Endothelial cell of umbilical vein (primary cell): Measurements from ENCODE around the gene SNHG17. TPM values are rescaled to one million over a fixed set of nuclear protein-coding genes. Genes with fewer than 3 reads are reported as not detected.
"Not testable (repeated sequence)": the region's sequence is repeated elsewhere in the genome, so short reads cannot be mapped to it uniquely, and the experiment has no call there.

Experiments
- BruUV-seq: library from RNA; stranded (reverse); fragments of 400-500 nt; replicated peaks from 2 replicates; lab custom pipeline; 2021; lab: Mats Ljungman, UMichigan
- CTCF ChIA-PET: fragments of 300-600, 350-600 bp; sonication (Branson Sonifier 250); formaldehyde crosslinking; loops from one replicate; lab custom pipeline; 2021; ENCODE audit warnings: antibody characterized with exemption, inconsistent platforms; lab: Charles Lee
- POLR2A ChIA-PET: fragments of 300-600, 350-600 bp; sonication (Branson Sonifier 250); formaldehyde crosslinking; loops from one replicate; lab custom pipeline; 2021; ENCODE audit warnings: antibody characterized with exemption, inconsistent platforms; lab: Charles Lee
- DNase-seq: peaks from one replicate; pipeline ENCODE4 v3.0.0-alpha.2; 2011; ENCODE audit warnings: low read depth, low spot score
- FAIRE-seq: peaks from 2 replicates; lab custom pipeline; 2011; peaks lifted over from hg19 to GRCh38; lab: Jason Lieb, UNC
- H2AFZ ChIP-seq: 2 replicates; pipeline ENCODE4 v1.6.0; 2012; ENCODE audit warnings: low read depth, low read length, control low read depth, inconsistent platforms
- H3K27ac ChIP-seq: 2 replicates; pipeline ENCODE4 v1.5.1; 2011; ENCODE audit warnings: low read depth, mild to moderate bottlenecking, control low read depth, low read length, moderate library complexity; ENCODE audit not compliant: insufficient read depth
- H3K27me3 ChIP-seq, 2 experiments: 2 replicates each; pipeline versions ENCODE4 v1.6.0 to v1.6.1; 2011; ENCODE audit warnings: low read length in 2 of 2, mixed read lengths in 1 of 2; ENCODE audit not compliant: control insufficient read depth in 2 of 2, insufficient read depth in 2 of 2
- H3K36me3 ChIP-seq, 2 experiments: 2 replicates in 1 of 2; 3 replicates in 1 of 2; pipeline ENCODE4 v1.5.1; 2011; ENCODE audit warnings: low read length in 2 of 2, mild to moderate bottlenecking in 1 of 2, moderate library complexity in 1 of 2; ENCODE audit not compliant: control insufficient read depth in 2 of 2, insufficient read depth in 2 of 2; ENCODE audit errors: extremely low read depth in 1 of 2
- H3K4me1 ChIP-seq: 3 replicates; pipeline ENCODE4 v1.5.1; 2011; ENCODE audit warnings: mild to moderate bottlenecking, low read length; ENCODE audit not compliant: control insufficient read depth, insufficient read depth; ENCODE audit errors: extremely low read depth
- H3K4me2 ChIP-seq: 2 replicates; pipeline ENCODE4 v1.6.1; 2011; ENCODE audit warnings: low read length, control low read depth, mixed read lengths; ENCODE audit not compliant: insufficient read depth
- H3K4me3 ChIP-seq, 3 experiments: fragments of 200-600 bp in 1 of 3; sonication (generic), shearing (Covaris generic) in 1 of 3; replicated peaks in 1 of 3; 2 replicates each; pipeline ENCODE4 v1.5.1; 2011 to 2016; ENCODE audit warnings: control low read depth in 3 of 3, low read length in 3 of 3, mild to moderate bottlenecking in 2 of 3, inconsistent platforms in 1 of 3, low read depth in 1 of 3, moderate library complexity in 1 of 3; ENCODE audit not compliant: insufficient read depth in 1 of 3
- H3K79me2 ChIP-seq: 2 replicates; pipeline ENCODE4 v1.6.0; 2012; ENCODE audit warnings: low read length, inconsistent platforms; ENCODE audit not compliant: control insufficient read depth, insufficient read depth
- H3K9ac ChIP-seq: replicated peaks from 2 replicates; pipeline ENCODE3; 2011; ENCODE audit warnings: low read length, control low read depth; ENCODE audit not compliant: insufficient read depth; ENCODE audit errors: extremely low read depth
- H3K9me1 ChIP-seq: replicated peaks from 3 replicates; pipeline ENCODE4 v1.6.0; 2011; ENCODE audit warnings: mild to moderate bottlenecking, low read length; ENCODE audit not compliant: control insufficient read depth, insufficient read depth; ENCODE audit errors: extremely low read depth
- H3K9me3 ChIP-seq: replicated peaks from 2 replicates; pipeline ENCODE4 v1.5.1; 2012; ENCODE audit warnings: low read length, inconsistent platforms; ENCODE audit not compliant: control insufficient read depth, insufficient read depth
- H4K20me1 ChIP-seq: replicated peaks from 2 replicates; pipeline ENCODE3; 2011; ENCODE audit warnings: mild to moderate bottlenecking, low read length; ENCODE audit not compliant: control insufficient read depth, insufficient read depth; ENCODE audit errors: extremely low read depth
- CTCF ChIP-seq, 2 donors: IDR thresholded peaks; 1 replicate in 1 of 2; 2 replicates in 1 of 2; pipeline ENCODE4 v1.5.1; 2011; ENCODE audit warnings: low read length in 2 of 2, mild to moderate bottlenecking in 2 of 2, moderate library complexity in 2 of 2, control low read depth in 1 of 2, inconsistent platforms in 1 of 2, low read depth in 1 of 2; ENCODE audit not compliant: insufficient read depth in 1 of 2; ENCODE audit errors: extremely low read depth in 1 of 2
- GATA2 ChIP-seq: IDR thresholded peaks from 2 replicates; pipeline ENCODE4 v1.7.0; 2011; ENCODE audit warnings: low read depth, mild to moderate bottlenecking, moderate library complexity, mixed read lengths, low read length; ENCODE audit not compliant: insufficient read length, insufficient read depth
- dilution Hi-C: fragments of 300-500 bp; cut with MboI; formaldehyde crosslinking; loops from one replicate; pipeline ENCODE4 v1.15.0; 2019; ENCODE audit warnings: low sequenced_read_pairs; ENCODE audit not compliant: extremely low pct_ligation_motif_present
- intact Hi-C: fragments of 100-400 bp; cut with micrococcal nuclease; formaldehyde crosslinking; loops from one replicate; pipeline ENCODE4 v1.10.0; 2022
- polyA plus RNA-seq, 4 experiments: library from polyadenylated mRNA; depleted of rRNA in 3 of 4; stranded (reverse) in 3 of 4; unstranded in 1 of 4; fragments of >200 nt; gene quantifications; 2 replicates each; pipeline versions ENCODE4 v1.2.1 to v1.2.3, GENCODE V29; 2011 to 2012; ENCODE audit warnings: missing spikeins in 1 of 4
- total RNA-seq: library from RNA; stranded (reverse); gene quantifications from 2 replicates; pipeline ENCODE4 v1.2.3, GENCODE V29; 2021
- TF ChIP-seq, protein P1 (sequence below): IDR thresholded peaks from 2 replicates; pipeline ENCODE4 v1.6.1; 2011; ENCODE audit not compliant: insufficient read depth, insufficient read length

Gene SNHG17
- total and polyA plus RNA-seq, 2 donors (not counting 3 experiments of a cell fraction or from before 2014, with no cell fraction given), result 39.4 to 94.0 TPM

DNA sequence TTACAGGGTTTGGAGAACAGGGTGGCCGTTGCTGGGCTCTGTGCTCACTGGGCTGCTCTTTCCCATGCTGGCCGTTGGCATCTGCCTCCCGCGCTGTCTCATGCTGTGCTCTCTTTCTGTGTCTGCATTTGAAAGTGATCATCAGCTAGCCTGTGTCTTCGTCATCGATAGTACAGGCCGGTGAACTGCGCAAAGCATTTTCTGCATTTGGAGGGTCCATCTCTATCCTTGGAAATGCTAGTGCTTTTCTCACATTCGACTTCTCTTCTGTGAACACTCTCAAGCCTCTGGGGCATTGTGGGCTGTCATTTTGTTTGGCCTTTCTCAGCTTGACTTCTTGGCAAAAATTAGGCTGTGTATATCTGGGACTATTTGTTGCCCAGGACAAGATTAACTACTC is 6.8 kb upstream of the SNHG17 start:
- ChIA-PET POLR2A (no interaction called here), CTCF (interaction anchor here (0.6 to 1.2 kb wide), 2 partner anchors 31 to 302 kb away, joined by 3 read pairs; partner anchors contain the start of gene RALGAPB)
- FAIRE-seq, result no peak
- Histone ChIP-seq H3K4me2 (no peak overlapping the region), H4K20me1 (no peaks in the 10 kb centered on the region), H3K27ac (no peak overlapping the region), H3K9me3 (no peaks in the 10 kb centered on the region), H3K9me1 (no peaks in the 10 kb centered on the region), H3K4me3 (no peak overlapping the region), H2AFZ (no peak overlapping the region), H3K79me2 (no peaks in the 10 kb centered on the region), H3K27me3 (peaks cover 0 to 2% of the 10 kb centered on the region in 2 experiments), H3K4me1 (peaks cover under 1% of the 10 kb centered on the region), H3K36me3 (no peaks in the 10 kb centered on the region), H3K9ac (no peak overlapping the region)
- no peak for DNase-seq
- dilution Hi-C loops, result no loop called here
- no TSS peak for BruUV-seq
- TF ChIP-seq GATA2 (no peak), CTCF (IDR thresholded peaks at IDR 0.05; ENCODE audit: extremely low read depth in 1 of 2, insufficient read depth in 1 of 2, low read depth in 1 of 2, low read length in 2 of 2) (no peak)
- TF ChIP-seq, protein P1, sequence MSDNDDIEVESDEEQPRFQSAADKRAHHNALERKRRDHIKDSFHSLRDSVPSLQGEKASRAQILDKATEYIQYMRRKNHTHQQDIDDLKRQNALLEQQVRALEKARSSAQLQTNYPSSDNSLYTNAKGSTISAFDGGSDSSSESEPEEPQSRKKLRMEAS, result no peak
- intact Hi-C loops, result no loop called here

- CTCF ChIA-PET, H3K9me3 ChIP-seq, FAIRE-seq, H3K9ac ChIP-seq, H3K4me3 ChIP-seq, H3K79me2 ChIP-seq, DNase-seq, H3K4me2 ChIP-seq, dilution Hi-C loops, POLR2A ChIA-PET, H3K27me3 ChIP-seq, H4K20me1 ChIP-seq, intact Hi-C loops, H2AFZ ChIP-seq, H3K36me3 ChIP-seq, BruUV-seq, H3K4me1 ChIP-seq, H3K27ac ChIP-seq, H3K9me1 ChIP-seq: not testable (repeated sequence)
These were observed 6.0 kb upstream of the SNHG17 start for GRCh38 chr20:38441110-38441509.
